GM21825 (cell line): Measurements from ENCODE around the gene TAF8.

Source experiments
- ATAC-seq: cut with Tn5 transposase; IDR thresholded peaks from one replicate; pipeline ENCODE4 v1.9.1; 2021; ENCODE audit warnings: mild to moderate bottlenecking, moderate library complexity; ENCODE audit not compliant: unreplicated experiment

The TAF8 gene

DNA sequence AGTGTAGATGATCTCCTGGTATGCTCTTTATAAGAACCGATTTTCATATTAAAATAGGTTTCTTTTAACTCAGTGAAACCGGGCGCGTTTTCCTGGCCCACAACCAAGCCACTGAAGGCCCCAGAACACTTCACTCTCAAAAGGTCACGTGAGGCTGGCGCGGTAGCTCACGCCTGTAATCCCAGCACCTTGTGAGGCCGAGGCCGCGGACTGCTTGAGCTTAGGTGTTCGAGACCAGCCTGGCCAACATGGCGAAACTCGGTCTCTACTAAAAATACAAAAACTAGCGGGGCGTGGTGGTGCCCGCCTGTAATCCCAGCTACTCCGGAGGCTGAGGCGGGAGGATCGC, 402 bp upstream of the TAF8 start:
- ATAC-seq = no peak

DNA sequence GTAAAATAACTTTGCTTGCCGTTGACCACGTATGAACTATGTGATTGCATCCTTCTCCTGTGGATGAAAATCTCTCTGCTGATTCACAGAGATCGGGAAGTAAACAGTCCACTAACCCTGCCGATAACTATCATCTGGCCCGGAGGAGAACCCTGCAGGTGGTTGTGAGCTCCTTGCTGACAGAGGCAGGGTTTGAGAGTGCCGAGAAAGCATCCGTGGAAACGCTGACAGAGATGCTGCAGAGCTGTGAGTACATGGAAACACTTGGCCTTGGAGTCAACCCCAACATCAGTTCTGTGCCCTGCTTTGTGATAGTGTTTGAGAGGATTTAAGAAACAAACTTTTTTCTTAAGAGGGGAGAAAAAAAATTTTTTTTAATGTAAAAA, 937 bp downstream of the TAF8 start:
- ATAC-seq = no peak

DNA sequence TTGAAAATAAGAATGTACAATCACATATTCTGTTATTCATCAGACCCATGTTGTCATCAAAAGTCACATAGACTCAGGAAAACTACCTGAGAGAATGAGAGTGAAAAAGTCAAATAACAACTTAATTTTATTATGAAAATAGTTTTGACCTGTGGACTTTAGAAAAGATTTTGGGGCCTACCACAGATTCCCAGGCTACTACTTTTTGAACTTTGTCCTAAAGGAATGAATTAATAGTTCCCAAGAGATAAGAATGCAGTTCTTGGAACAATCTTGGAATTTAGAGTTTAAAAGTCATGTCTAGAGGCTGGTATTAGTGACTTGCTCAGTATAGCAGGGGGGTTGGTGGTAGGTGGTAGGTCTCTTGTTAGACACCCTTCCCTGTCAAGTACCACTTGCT, 3.3 kb downstream of the TAF8 start:
- no peak for ATAC-seq

DNA sequence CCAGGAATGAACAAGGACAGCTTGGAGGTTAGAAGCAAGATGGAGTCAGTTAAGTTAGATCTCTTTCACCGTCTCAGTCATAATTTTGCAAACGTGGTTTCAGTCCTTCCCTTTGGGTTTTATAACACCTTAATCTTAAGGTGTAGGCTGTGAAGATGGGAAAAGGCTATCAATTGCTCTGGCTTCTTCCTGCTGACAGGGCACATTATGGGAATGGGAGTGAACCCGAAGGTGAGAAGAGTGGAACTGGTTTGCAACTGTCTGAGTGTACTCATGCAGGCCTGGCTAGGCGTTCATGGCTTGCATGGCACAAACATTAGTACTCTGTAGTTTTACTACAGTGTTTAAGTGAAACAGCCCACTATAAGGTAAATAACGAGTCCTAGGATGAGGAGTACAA, 9.4 kb downstream of the TAF8 start:
- ATAC-seq = no peak

DNA sequence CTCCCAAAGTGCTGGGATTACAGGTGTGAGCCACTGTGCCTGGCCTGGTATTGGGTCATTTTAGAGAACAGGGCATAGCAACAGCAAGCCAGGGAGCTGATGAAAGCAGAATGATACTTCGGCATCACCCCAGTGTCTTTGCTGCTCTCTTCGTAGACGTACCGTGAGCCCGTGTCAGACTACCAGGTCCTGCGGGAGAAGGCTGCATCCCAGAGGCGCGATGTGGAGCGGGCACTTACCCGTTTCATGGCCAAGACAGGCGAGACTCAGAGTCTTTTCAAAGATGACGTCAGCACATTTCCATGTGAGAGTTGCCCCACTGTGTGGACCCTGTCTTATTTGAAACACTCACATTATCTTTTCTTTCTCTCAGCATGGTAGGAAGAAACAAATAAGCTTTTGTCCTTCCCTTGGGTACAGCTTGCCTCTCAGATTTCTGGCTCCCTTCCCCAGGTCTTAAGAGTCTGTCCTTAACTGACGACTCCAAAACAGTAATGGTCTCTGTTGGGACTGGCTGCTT, 15.9 kb downstream of the TAF8 start:
- ATAC-seq = no peak

DNA sequence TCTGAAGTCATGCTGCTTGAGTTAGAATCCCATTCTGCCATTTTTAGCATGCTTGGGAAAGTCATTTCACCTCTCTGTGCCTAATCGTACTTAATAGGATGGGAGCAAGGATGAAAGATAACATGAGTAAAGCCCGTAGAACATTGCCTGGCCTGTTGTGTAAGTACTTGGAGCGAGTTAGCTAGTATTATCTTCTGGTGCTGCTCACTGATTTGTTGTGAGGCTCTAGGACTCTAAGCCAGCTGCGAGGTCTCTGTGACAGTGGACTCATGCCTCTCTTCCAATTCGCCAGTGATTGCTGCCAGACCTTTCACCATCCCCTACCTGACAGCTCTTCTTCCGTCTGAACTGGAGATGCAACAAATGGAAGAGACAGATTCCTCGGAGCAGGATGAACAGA, 17.8 kb downstream of the TAF8 start:
- ATAC-seq = no peak

DNA sequence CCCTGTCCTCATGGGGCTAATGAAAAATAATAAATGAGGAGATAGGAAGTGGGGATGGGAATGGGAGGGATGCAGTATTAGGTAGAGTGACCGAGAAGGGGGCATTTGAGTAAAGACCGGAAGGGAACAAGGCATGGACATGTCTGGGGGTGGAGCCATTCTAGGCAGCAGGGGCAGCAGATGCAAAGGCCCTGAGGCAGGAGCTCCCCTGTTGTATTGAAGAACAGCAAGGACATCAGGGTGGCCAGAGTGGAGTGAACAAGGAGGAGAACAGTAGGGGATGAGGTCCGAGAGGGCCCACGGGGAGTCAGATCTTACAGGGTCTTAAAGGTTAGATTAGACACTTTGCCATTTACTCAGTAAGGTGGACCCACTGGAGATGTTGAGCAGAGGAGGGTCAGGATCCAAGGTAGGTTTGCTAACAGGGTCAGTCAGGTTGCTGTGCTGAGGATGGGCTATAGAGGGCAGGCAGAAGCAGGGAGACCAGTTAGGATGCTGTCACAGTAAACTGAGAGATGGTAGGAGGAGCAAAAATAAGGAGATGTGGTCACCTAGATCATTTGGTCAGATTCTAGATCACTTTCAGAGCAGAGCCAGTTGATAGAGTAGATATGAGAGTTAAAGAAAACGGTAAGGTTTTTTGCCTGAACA, 18.7 kb downstream of the TAF8 start:
- ATAC-seq = no peak

DNA sequence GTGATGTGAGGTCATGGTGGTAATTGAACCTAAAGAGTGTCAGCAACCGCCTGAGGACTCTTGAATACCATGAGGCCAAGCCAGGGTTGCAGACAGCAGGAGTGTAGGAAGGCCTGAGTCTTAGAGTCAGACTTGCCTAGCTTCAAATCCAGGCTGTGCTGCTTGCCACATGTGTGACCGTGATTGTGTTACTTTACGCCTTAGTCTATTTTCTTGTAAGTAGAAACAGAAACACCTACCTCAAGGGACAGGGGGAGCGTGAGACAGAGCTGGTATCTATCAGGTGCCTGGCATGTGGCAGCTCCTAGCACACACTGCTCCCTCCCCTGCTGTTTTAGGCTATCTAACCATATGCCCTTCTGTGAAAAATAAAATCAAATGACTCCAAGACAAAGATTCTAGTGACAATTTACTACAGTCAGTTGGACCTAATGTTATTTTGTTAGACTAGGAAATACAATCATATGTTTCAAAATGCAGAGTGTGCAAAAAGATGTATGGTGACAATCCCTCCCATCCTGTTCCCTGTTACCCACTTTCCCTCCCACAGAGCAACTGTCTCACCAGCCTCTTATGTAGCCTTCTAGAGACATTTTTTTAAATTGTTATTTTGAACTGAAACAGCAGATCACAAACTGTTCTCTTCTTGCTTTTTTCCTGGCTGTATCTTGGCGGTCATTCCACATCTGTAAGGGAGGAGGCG, 21.7 kb downstream of the TAF8 start:
- no peak for ATAC-seq

DNA sequence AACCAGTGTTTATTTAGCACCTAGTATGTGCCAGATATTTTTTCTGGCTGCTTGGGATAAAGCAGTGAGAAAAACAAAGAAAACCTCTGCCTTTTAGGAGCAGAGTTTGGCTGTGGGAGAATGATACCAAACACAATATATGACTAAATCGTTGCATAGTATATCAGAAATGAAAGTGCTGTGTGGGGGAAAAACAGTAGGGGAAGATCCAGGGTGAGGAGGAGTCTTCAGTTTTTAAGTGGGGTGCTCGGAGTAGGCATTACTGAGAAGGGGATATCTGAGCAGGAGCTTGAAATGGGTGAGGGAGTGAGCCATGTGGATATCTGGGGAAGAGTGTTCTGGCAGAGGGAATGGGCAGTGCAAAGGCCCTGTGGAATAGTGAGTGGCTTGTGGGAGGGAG, 23.0 kb downstream of the TAF8 start:
- no peak for ATAC-seq

DNA sequence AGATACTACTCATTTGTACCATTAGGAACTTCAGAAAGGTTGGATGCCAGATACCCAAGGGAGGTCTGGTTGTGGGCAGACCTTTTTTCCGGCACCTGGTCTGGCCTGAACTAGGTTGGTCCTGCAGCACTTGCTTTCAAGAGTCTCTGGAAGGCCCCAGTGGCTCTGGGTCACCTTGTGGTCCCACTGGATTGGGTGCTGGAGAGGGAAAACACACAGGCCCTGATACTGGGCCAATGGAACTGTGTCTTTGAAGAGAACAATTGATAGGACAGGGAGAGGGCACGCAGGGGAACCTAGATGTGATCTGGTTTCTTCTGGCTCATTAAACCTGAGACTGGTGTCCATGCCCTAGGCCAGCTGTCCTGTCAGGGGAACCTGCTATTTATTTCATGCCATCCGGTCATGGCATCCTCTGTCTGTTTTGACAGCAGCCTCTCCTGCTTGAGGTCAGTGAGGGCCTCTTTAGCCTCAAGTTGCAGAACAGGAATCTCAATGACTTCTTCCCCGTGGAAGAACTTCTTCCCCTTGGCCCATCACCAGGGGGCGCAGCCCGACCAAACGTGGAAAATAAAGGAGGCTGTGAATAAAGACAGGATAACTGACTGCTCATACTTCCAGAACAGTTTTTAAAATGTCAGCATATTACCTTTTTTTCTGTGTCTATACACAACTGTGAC, 25.0 kb downstream of the TAF8 start:
- ATAC-seq = no peak

DNA sequence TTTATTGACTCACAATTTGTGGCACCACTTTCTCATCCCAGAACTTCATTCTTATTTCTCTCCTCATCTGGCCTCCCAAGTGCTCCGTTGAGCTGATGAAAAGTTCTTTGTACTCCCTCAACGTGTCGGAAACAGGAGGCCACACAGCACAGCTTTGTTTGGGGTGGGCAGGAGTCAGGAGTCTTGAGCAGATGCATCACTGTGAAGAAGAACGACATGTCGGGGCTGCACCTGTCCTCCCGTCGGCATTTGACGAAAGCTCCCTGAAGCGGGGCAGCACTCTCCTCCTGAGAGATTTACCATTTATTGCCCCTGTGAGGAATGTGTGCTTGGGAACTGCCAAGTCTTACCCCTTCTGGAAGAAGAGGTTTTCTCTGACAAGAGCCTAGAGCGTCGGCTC, 28.1 kb downstream of the TAF8 start:
- no peak for ATAC-seq

DNA sequence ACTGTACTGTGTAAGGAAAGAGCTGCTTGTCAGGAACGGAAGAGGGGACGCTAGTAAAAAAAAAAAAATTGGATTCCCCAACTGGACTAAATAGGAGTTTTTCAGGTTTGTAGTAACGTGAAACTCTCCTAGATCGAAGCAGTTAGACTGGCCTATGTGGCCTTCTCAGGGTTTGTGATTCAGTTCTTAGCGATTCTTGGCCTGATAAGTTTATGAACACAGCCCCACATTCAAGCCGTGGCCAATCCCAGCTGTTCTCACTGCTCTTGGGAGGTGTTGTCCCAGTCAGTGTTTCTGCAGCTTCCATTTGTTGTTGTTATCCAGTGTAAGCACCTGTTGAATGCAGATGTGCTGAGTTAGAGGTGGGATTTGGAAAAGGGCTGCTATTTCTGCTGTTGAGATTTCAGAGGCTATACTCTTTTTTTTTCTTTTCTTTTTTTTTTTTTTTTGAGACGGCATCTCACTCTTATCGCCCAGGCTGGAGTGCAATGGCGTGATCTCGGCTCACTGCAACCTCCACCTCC, 29.7 kb downstream of the TAF8 start:
- no peak for ATAC-seq

DNA sequence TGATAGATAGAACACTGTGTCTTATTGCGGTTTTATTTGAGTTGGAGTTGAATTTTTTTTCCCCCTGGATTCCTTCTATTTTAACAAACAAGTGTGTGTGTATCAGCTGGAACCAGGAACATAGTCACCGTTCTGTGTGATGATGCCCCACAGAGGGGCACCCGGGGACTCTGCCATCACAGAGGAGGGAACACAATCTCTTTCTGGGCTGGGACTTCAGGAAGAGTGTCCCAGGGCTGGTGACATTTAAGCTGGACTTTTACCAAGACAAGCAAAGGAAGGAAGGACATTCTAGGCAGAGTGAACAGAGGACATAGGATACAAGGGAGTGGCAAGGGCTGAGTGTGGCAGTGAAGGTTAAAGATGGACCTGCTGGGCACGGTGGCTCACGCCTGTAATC, 33.2 kb downstream of the TAF8 start:
- ATAC-seq = no peak

DNA sequence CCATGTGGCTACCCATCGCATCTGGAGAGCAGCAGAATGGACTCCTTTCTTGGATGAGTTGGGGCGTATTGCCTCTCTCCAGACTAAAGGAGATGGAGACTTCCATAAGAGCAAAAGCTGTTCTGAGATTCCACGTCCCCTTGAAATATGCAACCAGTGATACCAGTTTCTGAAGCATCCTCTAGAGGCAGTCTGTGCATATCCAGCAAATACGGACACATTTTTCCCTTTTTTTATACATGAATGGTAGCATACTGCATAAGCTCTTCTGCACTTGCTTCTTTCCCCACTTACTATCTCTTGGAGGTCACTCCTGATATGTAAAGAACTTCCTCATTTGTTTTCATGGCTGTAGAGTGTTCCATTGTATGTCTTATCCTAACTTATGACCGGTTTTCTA, 34.6 kb downstream of the TAF8 start:
- ATAC-seq = no peak

DNA sequence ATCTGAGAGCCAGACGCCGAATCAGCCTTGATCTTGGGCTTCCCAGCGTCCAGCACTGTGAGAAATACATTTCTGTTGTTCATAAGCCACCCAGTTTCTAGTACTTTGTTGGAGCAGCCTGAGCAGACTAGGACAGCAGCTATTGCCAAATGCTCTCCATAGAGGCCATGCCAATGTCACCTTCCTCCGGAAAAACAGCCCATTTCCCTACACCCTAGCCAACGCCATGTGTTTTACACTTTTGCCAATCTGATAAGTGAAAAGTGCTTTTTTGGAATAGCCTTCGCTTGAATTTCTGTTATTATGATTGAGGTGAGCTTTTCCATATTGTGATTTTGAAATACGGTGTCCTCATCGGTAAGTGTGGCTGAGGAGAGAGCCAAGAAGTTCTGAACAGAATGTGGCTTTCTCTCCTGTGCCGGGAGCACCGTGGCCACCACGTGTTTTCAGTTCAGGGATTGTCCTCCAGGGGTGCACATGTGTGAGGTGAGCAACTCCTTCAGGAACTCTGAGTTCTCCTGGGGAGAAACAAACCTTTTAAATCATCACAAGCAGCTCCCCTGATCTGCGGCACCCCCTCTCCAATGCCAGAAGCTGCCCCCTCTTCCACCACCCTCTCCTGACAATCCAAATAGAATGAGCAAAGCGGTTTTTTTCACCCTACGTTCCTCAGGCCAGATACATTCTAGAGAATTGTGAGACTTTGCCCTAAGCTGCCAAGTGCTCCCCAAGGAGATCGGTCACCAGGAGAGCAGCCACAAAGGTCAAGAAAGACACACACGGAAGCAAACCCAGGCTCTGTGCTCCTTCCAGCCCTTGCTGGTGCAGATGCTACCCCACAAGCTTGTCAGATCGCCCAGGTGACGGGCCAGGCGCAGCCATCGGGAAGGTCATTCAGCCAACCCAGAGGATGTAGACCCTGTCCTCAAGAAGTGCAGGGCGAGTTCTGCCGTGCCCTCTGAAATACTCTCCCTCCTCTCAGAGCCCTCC, 36.0 kb downstream of the TAF8 start:
- ATAC-seq = no peak

DNA sequence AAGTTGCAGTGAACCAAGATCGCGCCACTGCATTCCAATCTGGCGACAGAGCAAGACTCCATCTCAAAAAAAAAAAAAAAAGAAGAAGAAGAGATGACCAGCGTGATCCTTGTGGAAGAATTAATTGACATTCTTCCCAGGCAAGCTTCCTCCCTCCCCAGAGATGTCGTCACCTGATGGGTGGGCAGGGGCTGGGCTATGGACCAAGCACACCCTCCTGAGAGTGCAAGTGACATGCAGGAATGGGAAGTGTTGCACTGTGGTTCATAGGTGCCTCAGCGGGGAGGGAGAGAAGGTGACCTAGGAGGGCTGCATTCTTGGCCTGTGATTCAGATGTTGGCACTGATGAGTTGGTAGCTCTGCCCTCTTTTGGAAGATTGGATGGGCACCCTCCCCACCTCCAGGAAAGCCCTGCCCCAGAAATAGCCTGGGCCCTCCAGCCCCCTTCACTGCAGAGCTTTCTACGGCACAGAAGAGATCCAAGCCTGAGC, 37.8 kb downstream of the TAF8 start:
- ATAC-seq = no peak

DNA sequence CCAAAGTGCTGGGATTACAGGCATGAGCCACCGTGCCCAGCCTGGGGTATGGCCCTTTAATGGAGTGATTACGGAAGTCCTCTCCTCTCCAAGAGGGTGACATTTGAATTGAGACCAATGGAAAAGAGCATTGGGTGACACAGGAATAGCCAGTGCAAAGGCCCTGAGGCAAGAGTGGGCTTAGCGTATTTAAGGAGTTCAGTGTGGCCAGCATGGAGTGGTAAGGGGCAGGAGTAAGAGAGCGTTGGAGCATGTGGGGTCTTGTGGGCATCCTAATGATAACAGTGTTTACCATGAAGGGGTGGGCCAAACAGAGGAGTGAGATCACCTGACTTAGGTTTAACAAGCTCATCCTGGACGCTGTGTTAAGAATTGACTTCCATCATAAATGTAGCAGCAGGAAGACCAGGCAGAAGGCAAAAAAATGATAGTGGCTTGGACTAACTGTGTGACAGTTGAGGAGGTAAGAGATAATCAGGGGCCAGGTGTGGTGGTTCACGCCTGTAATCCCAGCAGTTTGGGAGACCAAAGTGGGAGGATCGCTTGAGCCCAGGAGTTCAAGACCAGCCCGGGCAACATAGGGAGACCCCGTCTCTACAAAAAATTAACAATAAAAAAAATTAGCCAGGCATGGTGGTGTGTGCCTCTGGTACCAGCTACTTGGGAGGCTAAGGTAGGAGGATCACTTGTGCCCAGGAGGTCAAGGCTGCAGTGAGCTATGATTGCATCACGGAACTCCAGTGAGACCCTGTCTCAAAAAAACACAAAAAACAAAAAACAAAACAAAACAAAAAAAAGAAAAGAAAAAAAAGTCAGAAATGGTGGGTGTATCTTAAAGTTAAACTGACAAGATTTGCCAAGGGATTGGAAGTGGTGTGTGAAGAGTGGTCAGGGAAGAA, 40.7 kb downstream of the TAF8 start:
- no peak for ATAC-seq

DNA sequence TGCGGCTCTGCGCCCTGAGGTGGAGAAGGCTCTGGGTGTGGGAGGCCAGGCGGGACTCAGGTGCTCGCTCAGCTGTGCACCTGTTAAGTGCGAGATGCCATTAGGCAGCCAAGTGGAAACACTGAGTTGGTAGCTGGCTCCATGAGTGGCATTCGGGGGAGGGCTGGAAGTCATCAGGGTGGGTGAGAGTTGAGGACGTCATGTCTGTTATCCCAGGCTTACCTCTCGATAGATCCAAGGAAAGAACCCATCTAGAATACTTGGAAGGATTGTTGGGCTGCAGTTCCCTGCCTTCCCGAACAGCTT, 41.3 kb downstream of the TAF8 start:
- ATAC-seq = no peak

DNA sequence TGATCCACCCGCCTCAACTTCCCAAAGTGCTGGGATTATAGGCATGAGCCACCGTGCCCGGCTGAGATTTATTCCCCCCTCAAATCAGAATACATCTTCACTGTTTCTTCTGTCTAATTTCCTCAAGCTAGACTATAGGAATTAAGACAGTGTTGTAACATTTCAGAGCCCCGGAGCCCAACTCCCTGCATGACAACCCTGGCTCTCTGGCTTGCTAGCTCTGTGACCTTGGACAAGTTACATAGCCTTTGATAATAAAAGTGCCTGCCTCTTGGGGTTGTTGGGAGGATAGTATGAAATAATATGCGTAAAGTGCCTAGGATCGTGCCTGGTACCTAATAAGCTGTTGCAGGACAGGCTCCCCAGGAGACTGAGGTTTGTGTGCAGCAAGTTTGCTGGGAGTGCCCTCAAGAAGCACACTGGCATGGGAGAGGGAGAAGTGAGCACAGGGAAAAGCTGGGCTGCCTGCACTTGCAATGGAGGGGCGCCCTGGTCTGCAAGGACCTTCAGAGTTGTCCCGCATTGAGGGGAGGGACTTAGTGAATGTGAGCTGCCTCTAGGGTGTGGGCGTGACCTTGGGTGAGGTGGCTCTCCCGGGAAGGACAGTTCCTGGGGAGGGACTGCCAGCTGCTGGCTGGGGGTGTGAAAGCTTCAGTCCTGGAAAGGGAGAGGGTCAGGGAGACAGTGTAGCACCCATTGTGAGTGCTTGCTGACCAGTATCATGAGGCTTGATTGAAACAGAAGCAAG, 43.4 kb downstream of the TAF8 start:
- no peak for ATAC-seq
